CD4-positive, alpha-beta T cell treated with Interleukin-15 for 4 hours (primary cell): Measurements from ENCODE around the gene HACD4.
"Not testable (repeated sequence)": the region's sequence is repeated elsewhere in the genome, so short reads cannot be mapped to it uniquely, and the experiment has no call there.

Experiments
- DNase-seq: peaks from one replicate; pipeline ENCODE4 v3.0.0-alpha.2; 2020; ENCODE audit warnings: low spot score

The HACD4 gene

DNA sequence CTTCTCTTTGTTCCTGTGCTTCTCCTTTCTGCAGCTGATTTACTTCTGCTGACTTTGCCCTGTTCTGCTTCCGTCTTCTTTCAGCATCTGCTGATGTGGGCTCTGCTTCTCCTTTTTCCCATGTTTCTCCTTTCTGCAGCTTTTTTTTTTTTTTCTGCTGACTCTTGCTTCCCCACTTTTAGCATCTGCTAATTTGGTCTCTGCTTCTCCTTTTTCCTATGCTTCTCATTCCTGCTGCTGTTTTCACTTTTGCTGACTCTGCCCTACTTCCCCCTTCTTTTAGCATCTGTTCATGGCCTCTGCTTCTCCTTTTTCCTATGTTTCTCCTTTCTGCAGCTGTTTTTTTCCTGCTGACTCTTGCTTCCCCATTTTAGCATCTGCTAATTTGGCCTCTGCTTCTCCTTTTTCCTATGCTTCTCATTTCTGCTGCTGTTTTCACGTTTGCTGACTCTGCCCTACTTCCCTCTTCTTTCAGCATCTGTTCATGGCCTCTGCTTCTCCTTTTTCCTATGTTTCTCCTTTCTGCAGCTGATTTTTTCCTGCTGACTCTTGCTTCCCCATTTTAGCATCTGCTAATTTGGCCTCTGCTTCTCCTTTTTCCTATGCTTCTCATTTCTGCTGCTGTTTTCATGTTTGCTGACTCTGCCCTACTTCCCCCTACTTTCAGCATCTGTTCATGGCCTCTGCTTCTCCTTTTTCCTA lies 58.0 kb downstream of the HACD4 start:
- not testable (repeated sequence) for DNase-seq

DNA sequence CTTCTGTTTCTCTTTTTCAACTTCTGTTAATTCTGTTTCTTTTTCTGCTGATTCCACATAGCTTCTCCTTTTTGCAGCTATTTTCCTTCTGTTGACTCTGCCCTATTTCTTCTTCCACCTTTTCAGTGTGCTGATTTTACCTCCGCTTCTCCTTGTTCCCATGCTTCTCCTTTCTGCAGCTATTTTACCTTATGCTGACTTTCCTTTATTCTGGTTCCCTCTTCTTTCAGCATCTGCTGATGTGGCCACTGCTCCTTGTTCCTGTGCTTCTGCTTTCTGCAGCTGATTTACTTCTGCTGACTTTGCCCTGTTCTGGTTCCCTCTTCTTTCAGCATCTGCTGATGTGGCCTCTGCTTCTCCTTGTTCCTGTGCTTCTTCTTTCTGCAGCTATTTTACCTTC lies 58.8 kb downstream of the HACD4 start:
- DNase-seq, result no peak

DNA sequence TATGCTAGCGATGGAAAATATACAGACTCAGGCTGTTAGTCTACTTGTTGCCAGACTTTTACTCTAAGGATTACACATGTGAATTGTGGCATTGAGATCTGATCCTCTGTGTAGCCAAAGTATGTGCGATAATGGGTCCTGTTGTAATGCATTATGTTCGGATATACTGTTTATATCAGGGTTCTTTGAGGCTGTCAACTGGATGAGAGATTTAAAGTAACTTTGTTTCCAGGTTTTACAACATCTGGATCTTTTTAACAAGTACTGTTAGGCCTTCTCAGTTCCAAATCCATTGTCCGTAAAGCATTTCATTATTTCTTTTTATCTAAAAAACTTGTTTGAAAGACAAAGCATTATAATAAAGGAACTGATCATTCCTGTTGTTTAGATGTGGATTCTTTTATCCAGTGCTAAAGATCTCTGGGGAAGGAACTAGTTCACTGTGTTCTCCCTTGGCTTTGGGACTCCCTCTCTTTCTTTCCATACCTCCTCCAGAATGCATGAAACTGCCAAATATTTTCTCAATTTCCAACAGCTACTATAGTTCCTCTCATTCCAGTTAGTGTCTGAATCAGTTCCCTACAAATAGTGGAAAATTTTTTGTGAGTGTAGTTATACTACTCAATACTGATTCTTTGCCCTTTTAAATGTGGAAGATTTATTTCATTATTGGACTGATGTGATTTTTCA lies 68.8 kb downstream of the HACD4 start:
- DNase-seq, result no peak

GRCh38 chr9:20950707-20951106 lies 80.7 kb downstream of the HACD4 start:
- DNase-seq, result no peak
